WERI-Rb-1 (cell line): ENCODE results near the gene CRTC1.

Source experiments
- DNase-seq: peaks from one replicate; pipeline ENCODE4 v3.0.0-alpha.2; 2020
- H3K27ac ChIP-seq: fragments of 250-450 bp; sonication (Bioruptor Pico); 2 replicates; pipeline ENCODE4 v1.5.1; 2020; ENCODE audit warnings: mild to moderate bottlenecking, moderate library complexity
- H3K27me3 ChIP-seq: fragments of 250-450 bp; sonication (Bioruptor Pico); 2 replicates; pipeline ENCODE4 v1.5.1; 2021; ENCODE audit warnings: mild to moderate bottlenecking, low read depth, moderate library complexity; ENCODE audit not compliant: insufficient read depth, severe bottlenecking
- H3K36me3 ChIP-seq: fragments of 250-450 bp; sonication (Bioruptor Pico); 2 replicates; pipeline ENCODE4 v1.5.1; 2020; ENCODE audit warnings: mild to moderate bottlenecking, moderate library complexity
- H3K4me3 ChIP-seq: 2 replicates; pipeline ENCODE4 v1.5.1; 2011; ENCODE audit warnings: low read depth, mild to moderate bottlenecking, control low read depth, low read length
- H3K9me3 ChIP-seq: fragments of 250-450 bp; sonication (Bioruptor Pico); 2 replicates; pipeline ENCODE4 v1.5.1; 2021; ENCODE audit warnings: mild to moderate bottlenecking, moderate library complexity; ENCODE audit not compliant: severe bottlenecking
- TF ChIP-seq, protein P1 (sequence below): IDR thresholded peaks from 2 replicates; pipeline ENCODE4 v1.5.1; 2011; ENCODE audit warnings: low read depth, mild to moderate bottlenecking, control low read depth, inconsistent platforms, low read length

CRTC1 gene

DNA sequence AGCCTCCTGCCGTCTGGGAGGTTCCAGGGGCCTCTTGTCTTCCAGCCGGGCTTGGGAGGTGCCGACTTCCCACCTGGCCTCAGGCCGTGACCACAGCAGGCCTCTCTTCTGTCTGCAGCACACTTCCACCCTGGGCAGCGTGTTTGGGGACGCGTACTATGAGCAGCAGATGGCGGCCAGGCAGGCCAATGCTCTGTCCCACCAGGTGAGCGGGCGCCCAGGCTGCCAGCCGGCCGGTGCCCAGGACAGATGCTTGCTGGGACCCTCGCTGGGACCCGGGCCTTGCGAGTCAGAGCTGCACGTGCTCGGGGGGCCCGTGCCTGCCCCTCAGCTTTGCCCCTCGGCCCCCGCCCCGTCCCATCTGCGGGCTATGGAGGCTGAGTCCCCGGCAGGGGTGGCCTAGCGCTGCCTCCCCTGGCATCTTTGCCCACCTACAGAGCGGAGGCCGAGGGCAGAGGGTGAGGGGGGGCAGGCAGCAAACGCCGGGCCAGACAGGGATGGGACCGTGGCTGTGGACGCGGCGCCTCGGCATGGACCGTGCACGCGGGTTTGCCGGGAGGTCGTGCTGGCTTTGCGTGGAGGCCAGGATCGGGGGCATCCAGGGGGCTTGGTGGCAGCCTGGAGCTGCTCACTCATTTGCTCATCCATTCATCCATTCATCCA is 91.4 kb downstream of the CRTC1 start:
- Histone ChIP-seq H3K36me3 (no peaks in the 10 kb centered on the region), H3K4me3 (no peak overlapping the region), H3K27ac (no peak overlapping the region), H3K27me3 (no peaks in the 10 kb centered on the region), H3K9me3 (no peaks in the 10 kb centered on the region)
- TF ChIP-seq, protein P1, sequence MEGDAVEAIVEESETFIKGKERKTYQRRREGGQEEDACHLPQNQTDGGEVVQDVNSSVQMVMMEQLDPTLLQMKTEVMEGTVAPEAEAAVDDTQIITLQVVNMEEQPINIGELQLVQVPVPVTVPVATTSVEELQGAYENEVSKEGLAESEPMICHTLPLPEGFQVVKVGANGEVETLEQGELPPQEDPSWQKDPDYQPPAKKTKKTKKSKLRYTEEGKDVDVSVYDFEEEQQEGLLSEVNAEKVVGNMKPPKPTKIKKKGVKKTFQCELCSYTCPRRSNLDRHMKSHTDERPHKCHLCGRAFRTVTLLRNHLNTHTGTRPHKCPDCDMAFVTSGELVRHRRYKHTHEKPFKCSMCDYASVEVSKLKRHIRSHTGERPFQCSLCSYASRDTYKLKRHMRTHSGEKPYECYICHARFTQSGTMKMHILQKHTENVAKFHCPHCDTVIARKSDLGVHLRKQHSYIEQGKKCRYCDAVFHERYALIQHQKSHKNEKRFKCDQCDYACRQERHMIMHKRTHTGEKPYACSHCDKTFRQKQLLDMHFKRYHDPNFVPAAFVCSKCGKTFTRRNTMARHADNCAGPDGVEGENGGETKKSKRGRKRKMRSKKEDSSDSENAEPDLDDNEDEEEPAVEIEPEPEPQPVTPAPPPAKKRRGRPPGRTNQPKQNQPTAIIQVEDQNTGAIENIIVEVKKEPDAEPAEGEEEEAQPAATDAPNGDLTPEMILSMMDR: no peak
- no peak for DNase-seq

DNA sequence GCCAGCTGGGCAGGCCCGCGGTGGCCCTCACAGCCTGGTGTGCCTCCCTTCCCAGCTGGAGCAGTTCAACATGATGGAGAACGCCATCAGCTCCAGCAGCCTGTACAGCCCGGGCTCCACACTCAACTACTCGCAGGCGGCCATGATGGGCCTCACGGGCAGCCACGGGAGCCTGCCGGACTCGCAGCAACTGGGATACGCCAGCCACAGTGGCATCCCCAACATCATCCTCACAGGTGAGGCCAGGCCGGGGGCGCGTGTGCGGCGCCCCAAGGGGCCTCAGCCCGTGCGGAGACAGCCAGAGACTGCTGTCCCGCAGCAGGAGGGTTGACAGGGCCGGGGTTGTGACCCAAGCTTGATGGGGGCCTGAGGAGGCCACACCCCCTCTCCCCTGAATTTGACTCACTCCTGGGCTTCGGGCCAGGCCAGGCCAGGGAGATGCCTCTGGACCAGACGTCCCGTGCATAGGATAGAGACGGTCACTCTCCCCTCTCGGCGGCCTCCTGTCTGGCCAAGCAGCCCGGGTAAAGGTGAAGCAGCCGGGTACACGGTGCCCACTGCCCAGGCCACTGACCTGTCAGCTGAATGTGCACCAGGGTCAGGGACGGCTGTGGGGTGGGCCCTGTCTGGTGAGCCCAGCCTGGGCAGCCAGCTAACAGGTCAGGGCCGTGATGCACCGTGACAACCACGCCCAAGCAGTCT is 92.3 kb downstream of the CRTC1 start:
- no peak overlapping the region for H3K27ac ChIP-seq
- no peaks in the 10 kb centered on the region for H3K27me3 ChIP-seq
- no peak overlapping the region for H3K4me3 ChIP-seq
- DNase-seq: no peak
- H3K9me3 ChIP-seq: no peaks in the 10 kb centered on the region
- TF ChIP-seq, protein P1: no peak
- H3K36me3 ChIP-seq: no peaks in the 10 kb centered on the region

GRCh38 chr19:18776288-18776594 is 92.8 kb downstream of the CRTC1 start:
- no peaks in the 10 kb centered on the region for H3K27me3 ChIP-seq
- TF ChIP-seq, protein P1: peak; percentile 12; the same call in 1 of the 2 replicates
- no peaks in the 10 kb centered on the region for H3K9me3 ChIP-seq
- no peak overlapping the region for H3K27ac ChIP-seq
- no peak overlapping the region for H3K4me3 ChIP-seq
- no peak for DNase-seq
- no peaks in the 10 kb centered on the region for H3K36me3 ChIP-seq

GRCh38 chr19:18776736-18777135 is 93.3 kb downstream of the CRTC1 start:
- H3K27ac ChIP-seq: no peak overlapping the region
- no peaks in the 10 kb centered on the region for H3K36me3 ChIP-seq
- TF ChIP-seq, protein P1: no peak
- H3K9me3 ChIP-seq: no peaks in the 10 kb centered on the region
- no peak overlapping the region for H3K4me3 ChIP-seq
- H3K27me3 ChIP-seq: no peaks in the 10 kb centered on the region
- no peak for DNase-seq

GRCh38 chr19:18777301-18778075 is 94.0 kb downstream of the CRTC1 start:
- Histone ChIP-seq H3K9me3 (no peaks in the 10 kb centered on the region), H3K27ac (no peak overlapping the region), H3K36me3 (no peaks in the 10 kb centered on the region), H3K4me3 (no peak overlapping the region), H3K27me3 (no peaks in the 10 kb centered on the region)
- TF ChIP-seq, protein P1: no peak
- no peak for DNase-seq
